Measurements from ENCODE around the gene IGF2. TPM values are rescaled to one million over a fixed set of nuclear protein-coding genes. Genes with fewer than 3 reads are reported as not detected.
"Not testable (repeated sequence)": the region's sequence is repeated elsewhere in the genome, so short reads cannot be mapped to it uniquely, and the experiment has no call there.

Gene IGF2
- total RNA-seq, 1 donor from 2014 or later = not detected

- intact Hi-C loops (cut with micrococcal nuclease) = not testable (repeated sequence)
These were observed 14.3 kb downstream of the IGF2 start for GRCh38 chr11:2124736-2125484.

GRCh38 chr11:2123628-2123960 lies 15.6 kb downstream of the IGF2 start:
- intact Hi-C loops (cut with micrococcal nuclease) = no loop called here

GRCh38 chr11:2122907-2123627 lies 16.1 kb downstream of the IGF2 start:
- intact Hi-C loops (cut with micrococcal nuclease) = no loop called here

GRCh38 chr11:2122222-2122906 lies 16.8 kb downstream of the IGF2 start:
- intact Hi-C loops (cut with micrococcal nuclease) = no loop called here

- intact Hi-C loops (cut with micrococcal nuclease) = no loop called here
These were observed 17.7 kb downstream of the IGF2 start for GRCh38 chr11:2121227-2122130.

- intact Hi-C loops (cut with micrococcal nuclease) = no loop called here
These were observed 18.7 kb downstream of the IGF2 start for GRCh38 chr11:2120359-2121100.

- intact Hi-C loops (cut with micrococcal nuclease) = no loop called here
These were observed 20.5 kb downstream of the IGF2 start for GRCh38 chr11:2118677-2119076.

GRCh38 chr11:2116680-2117079 lies 22.5 kb downstream of the IGF2 start:
- intact Hi-C loops (cut with micrococcal nuclease) = no loop called here

GRCh38 chr11:2115308-2115707 lies 23.9 kb downstream of the IGF2 start:
- intact Hi-C loops (cut with micrococcal nuclease) = no loop called here

- intact Hi-C loops (cut with micrococcal nuclease) = no loop called here
These were observed 24.6 kb downstream of the IGF2 start for GRCh38 chr11:2114430-2115241.

GRCh38 chr11:2113776-2114175 lies 25.4 kb downstream of the IGF2 start:
- intact Hi-C loops (cut with micrococcal nuclease) = no loop called here

- intact Hi-C loops (cut with micrococcal nuclease) = no loop called here
These were observed 28.7 kb downstream of the IGF2 start for GRCh38 chr11:2110521-2110920.

- intact Hi-C loops (cut with micrococcal nuclease) = no loop called here
These were observed 29.6 kb downstream of the IGF2 start for GRCh38 chr11:2109541-2110019.

GRCh38 chr11:2108675-2109491 lies 30.3 kb downstream of the IGF2 start:
- intact Hi-C loops (cut with micrococcal nuclease) = no loop called here

- intact Hi-C loops (cut with micrococcal nuclease) = no loop called here
These were observed 31.1 kb downstream of the IGF2 start for GRCh38 chr11:2107941-2108630.

- intact Hi-C loops (cut with micrococcal nuclease) = no loop called here
These were observed 31.7 kb downstream of the IGF2 start for GRCh38 chr11:2107521-2107920.

- intact Hi-C loops (cut with micrococcal nuclease) = no loop called here
These were observed 32.5 kb downstream of the IGF2 start for GRCh38 chr11:2106583-2107209.

- intact Hi-C loops (cut with micrococcal nuclease) = no loop called here
These were observed 33.7 kb downstream of the IGF2 start for GRCh38 chr11:2105511-2105910.

All from T-helper 2 cell treated with Interferon-gamma antibody and Interleukin-4, amounts not matched to agents 100 ng/mL and 5 ng/mL, for 36 hours (primary cell).